GM21526 (cell line): ENCODE results near the gene PPM1D.
"Not testable (repeated sequence)": the region's sequence is repeated elsewhere in the genome, so short reads cannot be mapped to it uniquely, and the experiment has no call there.

Source experiments
- ATAC-seq: cut with Tn5 transposase; IDR thresholded peaks from one replicate; pipeline ENCODE4 v1.9.1; 2021; ENCODE audit warnings: moderate library complexity; ENCODE audit not compliant: unreplicated experiment, low FRiP score

PPM1D gene

GRCh38 chr17:60593441-60594036 lies 6.5 kb upstream of the PPM1D start:
- ATAC-seq: not testable (repeated sequence)

- ATAC-seq: not testable (repeated sequence)
Measured at GRCh38 chr17:60594170-60594569, 5.8 kb upstream of the PPM1D start.

GRCh38 chr17:60594734-60595133 lies 5.3 kb upstream of the PPM1D start:
- no peak for ATAC-seq

GRCh38 chr17:60597297-60597696 lies 2.7 kb upstream of the PPM1D start:
- no peak for ATAC-seq

- ATAC-seq: no peak
Measured at GRCh38 chr17:60598001-60598736, 1.8 kb upstream of the PPM1D start.

GRCh38 chr17:60599220-60599619 lies 773 bp upstream of the PPM1D start:
- no peak for ATAC-seq

- ATAC-seq: peak; percentile 8
Measured at GRCh38 chr17:60600490-60601446, 775 bp downstream of the PPM1D start.

- ATAC-seq: no peak
Measured at GRCh38 chr17:60601447-60602384, 1.7 kb downstream of the PPM1D start.

GRCh38 chr17:60602385-60602742 lies 2.4 kb downstream of the PPM1D start:
- ATAC-seq: no peak

GRCh38 chr17:60602871-60603270 lies 2.9 kb downstream of the PPM1D start:
- ATAC-seq: no peak

- not testable (repeated sequence) for ATAC-seq
Measured at GRCh38 chr17:60603477-60603876, 3.5 kb downstream of the PPM1D start.

- no peak for ATAC-seq
Measured at GRCh38 chr17:60604686-60605334, 4.8 kb downstream of the PPM1D start.

GRCh38 chr17:60606036-60606435 lies 6.0 kb downstream of the PPM1D start:
- ATAC-seq: no peak

GRCh38 chr17:60610473-60610872 lies 10.5 kb downstream of the PPM1D start:
- no peak for ATAC-seq

- ATAC-seq: not testable (repeated sequence)
Measured at GRCh38 chr17:60611321-60611720, 11.3 kb downstream of the PPM1D start.

GRCh38 chr17:60613325-60613724 lies 13.3 kb downstream of the PPM1D start:
- no peak for ATAC-seq

- ATAC-seq: not testable (repeated sequence)
Measured at GRCh38 chr17:60613796-60614195, 13.8 kb downstream of the PPM1D start.

GRCh38 chr17:60614247-60614646 lies 14.3 kb downstream of the PPM1D start:
- ATAC-seq: not testable (repeated sequence)

- ATAC-seq: no peak
Measured at GRCh38 chr17:60615108-60615507, 15.1 kb downstream of the PPM1D start.

- no peak for ATAC-seq
Measured at GRCh38 chr17:60615840-60616239, 15.8 kb downstream of the PPM1D start.
